ENCODE results near the gene KCNQ4. TPM values are rescaled to one million over a fixed set of nuclear protein-coding genes. Genes with fewer than 3 reads are reported as not detected.

KCNQ4 gene
- total and polyA plus RNA-seq, 2 of the 13 experiments (the other 11 are each of a cell fraction or from before 2014, with no cell fraction given) = 0.02 to 0.09 TPM

DNA sequence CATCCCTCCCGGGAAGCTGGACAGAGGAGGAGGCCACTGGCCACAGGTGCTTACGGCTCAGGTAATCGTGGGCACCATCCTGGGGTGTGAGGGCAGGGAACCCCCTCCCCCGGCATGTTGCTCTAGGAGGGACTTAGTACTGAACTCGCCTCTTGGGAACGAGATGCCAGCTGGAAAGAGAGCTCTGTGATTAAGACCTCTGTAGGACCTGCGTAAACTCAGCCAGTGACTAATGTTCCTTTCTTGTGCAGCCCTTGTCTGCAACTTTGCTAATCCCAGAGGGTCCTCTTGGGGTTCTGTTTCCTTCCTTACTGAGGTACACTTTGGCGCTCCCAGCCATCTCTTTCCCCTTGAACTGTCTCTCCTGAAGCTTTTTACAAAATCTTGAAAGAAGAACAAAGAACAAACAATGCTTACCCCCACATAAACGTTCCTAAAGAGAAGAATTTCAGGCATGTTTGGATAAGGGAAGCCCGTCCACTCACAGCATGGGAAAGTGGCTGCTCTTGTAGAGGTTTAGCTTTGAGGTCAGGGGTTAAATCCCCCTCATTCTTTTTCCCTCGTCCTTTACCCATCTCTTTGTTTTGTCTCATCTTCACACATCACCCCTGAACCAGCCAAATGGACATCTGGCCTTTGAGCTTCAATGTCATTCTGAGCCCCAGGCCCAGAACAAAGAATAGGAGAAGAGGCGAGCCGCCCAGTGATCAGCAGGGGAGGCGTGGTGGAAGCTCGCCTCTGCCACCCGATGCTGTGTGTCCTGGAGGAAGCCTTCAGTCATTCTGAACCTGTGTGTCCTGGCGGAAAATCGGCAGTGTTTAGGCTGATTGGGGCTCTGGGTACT, 41.2 kb downstream of the KCNQ4 start (continued):
- TF ChIP-seq, protein P1, sequence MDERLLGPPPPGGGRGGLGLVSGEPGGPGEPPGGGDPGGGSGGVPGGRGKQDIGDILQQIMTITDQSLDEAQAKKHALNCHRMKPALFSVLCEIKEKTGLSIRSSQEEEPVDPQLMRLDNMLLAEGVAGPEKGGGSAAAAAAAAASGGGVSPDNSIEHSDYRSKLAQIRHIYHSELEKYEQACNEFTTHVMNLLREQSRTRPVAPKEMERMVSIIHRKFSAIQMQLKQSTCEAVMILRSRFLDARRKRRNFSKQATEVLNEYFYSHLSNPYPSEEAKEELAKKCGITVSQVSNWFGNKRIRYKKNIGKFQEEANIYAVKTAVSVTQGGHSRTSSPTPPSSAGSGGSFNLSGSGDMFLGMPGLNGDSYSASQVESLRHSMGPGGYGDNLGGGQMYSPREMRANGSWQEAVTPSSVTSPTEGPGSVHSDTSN (CRISPR knock-in tag; IDR thresholded peaks at IDR 0.05) = no peak
- TF ChIP-seq, protein P2, sequence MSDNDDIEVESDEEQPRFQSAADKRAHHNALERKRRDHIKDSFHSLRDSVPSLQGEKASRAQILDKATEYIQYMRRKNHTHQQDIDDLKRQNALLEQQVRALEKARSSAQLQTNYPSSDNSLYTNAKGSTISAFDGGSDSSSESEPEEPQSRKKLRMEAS (IDR thresholded peaks at IDR 0.05) = no peak
- TF ChIP-seq KLF9 (CRISPR knock-in tag; IDR thresholded peaks at IDR 0.05; ENCODE audit: low read depth) (no peak), HMGA1 (CRISPR knock-in tag; conservative IDR thresholded peaks at IDR 0.05) (no peak), SMAD3 (CRISPR knock-in tag; IDR thresholded peaks at IDR 0.05) (no peak), ZNF567 (CRISPR knock-in tag; IDR thresholded peaks at IDR 0.05; ENCODE audit: borderline replicate concordance) (no peak), SRSF1 (optimal IDR thresholded peaks at IDR 0.05; ENCODE audit: low read depth, low read length) (no peak), ZNF317 (CRISPR knock-in tag; IDR thresholded peaks at IDR 0.05) (no peak), ZNF44 (CRISPR knock-in tag; IDR thresholded peaks at IDR 0.05) (no peak), ZFP36 (IDR thresholded peaks at IDR 0.05; ENCODE audit: borderline replicate concordance, low read depth, low read length, partially characterized antibody) (no peak), SETDB1 (CRISPR knock-in tag; IDR thresholded peaks at IDR 0.05; ENCODE audit: borderline replicate concordance) (no peak), ATF7-NPFF (CRISPR knock-in tag; IDR thresholded peaks at IDR 0.05; ENCODE audit: low read depth) (no peak), ARNT (IDR thresholded peaks at IDR 0.05) (no peak), FOXM1 (CRISPR knock-in tag; IDR thresholded peaks at IDR 0.05) (no peak), KAT2B (IDR thresholded peaks at IDR 0.05; ENCODE audit: borderline replicate concordance, low read depth, low read length) (no peak), ZNF33A (CRISPR knock-in tag; IDR thresholded peaks at IDR 0.05; ENCODE audit: borderline replicate concordance) (no peak), CEBPG (CRISPR knock-in tag; IDR thresholded peaks at IDR 0.05) (no peak), ZNF468 (CRISPR knock-in tag; IDR thresholded peaks at IDR 0.05) (no peak), HMG20A (CRISPR knock-in tag; IDR thresholded peaks at IDR 0.05; ENCODE audit: borderline replicate concordance) (no peak)
- TF ChIP-seq, protein P3, sequence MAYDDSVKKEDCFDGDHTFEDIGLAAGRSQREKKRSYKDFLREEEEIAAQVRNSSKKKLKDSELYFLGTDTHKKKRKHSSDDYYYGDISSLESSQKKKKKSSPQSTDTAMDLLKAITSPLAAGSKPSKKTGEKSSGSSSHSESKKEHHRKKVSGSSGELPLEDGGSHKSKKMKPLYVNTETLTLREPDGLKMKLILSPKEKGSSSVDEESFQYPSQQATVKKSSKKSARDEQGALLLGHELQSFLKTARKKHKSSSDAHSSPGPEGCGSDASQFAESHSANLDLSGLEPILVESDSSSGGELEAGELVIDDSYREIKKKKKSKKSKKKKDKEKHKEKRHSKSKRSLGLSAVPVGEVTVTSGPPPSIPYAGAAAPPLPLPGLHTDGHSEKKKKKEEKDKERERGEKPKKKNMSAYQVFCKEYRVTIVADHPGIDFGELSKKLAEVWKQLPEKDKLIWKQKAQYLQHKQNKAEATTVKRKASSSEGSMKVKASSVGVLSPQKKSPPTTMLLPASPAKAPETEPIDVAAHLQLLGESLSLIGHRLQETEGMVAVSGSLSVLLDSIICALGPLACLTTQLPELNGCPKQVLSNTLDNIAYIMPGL (CRISPR knock-in tag; IDR thresholded peaks at IDR 0.05; ENCODE audit: borderline replicate concordance in 1 of 2, low read depth in 1 of 2) = no peak
- TF ChIP-seq, protein P4, sequence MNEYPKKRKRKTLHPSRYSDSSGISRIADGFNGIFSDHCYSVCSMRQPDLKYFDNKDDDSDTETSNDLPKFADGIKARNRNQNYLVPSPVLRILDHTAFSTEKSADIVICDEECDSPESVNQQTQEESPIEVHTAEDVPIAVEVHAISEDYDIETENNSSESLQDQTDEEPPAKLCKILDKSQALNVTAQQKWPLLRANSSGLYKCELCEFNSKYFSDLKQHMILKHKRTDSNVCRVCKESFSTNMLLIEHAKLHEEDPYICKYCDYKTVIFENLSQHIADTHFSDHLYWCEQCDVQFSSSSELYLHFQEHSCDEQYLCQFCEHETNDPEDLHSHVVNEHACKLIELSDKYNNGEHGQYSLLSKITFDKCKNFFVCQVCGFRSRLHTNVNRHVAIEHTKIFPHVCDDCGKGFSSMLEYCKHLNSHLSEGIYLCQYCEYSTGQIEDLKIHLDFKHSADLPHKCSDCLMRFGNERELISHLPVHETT (CRISPR knock-in tag; conservative IDR thresholded peaks at IDR 0.05) = no peak
- TF ChIP-seq, protein P5, sequence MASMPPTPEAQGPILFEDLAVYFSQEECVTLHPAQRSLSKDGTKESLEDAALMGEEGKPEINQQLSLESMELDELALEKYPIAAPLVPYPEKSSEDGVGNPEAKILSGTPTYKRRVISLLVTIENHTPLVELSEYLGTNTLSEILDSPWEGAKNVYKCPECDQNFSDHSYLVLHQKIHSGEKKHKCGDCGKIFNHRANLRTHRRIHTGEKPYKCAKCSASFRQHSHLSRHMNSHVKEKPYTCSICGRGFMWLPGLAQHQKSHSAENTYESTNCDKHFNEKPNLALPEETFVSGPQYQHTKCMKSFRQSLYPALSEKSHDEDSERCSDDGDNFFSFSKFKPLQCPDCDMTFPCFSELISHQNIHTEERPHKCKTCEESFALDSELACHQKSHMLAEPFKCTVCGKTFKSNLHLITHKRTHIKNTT (CRISPR knock-in tag; IDR thresholded peaks at IDR 0.05) = no peak
- TF ChIP-seq, protein P6, sequence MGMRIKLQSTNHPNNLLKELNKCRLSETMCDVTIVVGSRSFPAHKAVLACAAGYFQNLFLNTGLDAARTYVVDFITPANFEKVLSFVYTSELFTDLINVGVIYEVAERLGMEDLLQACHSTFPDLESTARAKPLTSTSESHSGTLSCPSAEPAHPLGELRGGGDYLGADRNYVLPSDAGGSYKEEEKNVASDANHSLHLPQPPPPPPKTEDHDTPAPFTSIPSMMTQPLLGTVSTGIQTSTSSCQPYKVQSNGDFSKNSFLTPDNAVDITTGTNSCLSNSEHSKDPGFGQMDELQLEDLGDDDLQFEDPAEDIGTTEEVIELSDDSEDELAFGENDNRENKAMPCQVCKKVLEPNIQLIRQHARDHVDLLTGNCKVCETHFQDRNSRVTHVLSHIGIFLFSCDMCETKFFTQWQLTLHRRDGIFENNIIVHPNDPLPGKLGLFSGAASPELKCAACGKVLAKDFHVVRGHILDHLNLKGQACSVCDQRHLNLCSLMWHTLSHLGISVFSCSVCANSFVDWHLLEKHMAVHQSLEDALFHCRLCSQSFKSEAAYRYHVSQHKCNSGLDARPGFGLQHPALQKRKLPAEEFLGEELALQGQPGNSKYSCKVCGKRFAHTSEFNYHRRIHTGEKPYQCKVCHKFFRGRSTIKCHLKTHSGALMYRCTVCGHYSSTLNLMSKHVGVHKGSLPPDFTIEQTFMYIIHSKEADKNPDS (CRISPR knock-in tag; IDR thresholded peaks at IDR 0.05) = no peak

Data from HepG2 (cell line).